GM18870 (cell line): Measurements from ENCODE around the gene PRKCG.
"Not testable (repeated sequence)": the region's sequence is repeated elsewhere in the genome, so short reads cannot be mapped to it uniquely, and the experiment has no call there.

Experiments
- ATAC-seq: cut with Tn5 transposase; IDR thresholded peaks from one replicate; pipeline ENCODE4 v1.9.1; 2021; ENCODE audit warnings: moderate library complexity; ENCODE audit not compliant: unreplicated experiment

The PRKCG gene

DNA sequence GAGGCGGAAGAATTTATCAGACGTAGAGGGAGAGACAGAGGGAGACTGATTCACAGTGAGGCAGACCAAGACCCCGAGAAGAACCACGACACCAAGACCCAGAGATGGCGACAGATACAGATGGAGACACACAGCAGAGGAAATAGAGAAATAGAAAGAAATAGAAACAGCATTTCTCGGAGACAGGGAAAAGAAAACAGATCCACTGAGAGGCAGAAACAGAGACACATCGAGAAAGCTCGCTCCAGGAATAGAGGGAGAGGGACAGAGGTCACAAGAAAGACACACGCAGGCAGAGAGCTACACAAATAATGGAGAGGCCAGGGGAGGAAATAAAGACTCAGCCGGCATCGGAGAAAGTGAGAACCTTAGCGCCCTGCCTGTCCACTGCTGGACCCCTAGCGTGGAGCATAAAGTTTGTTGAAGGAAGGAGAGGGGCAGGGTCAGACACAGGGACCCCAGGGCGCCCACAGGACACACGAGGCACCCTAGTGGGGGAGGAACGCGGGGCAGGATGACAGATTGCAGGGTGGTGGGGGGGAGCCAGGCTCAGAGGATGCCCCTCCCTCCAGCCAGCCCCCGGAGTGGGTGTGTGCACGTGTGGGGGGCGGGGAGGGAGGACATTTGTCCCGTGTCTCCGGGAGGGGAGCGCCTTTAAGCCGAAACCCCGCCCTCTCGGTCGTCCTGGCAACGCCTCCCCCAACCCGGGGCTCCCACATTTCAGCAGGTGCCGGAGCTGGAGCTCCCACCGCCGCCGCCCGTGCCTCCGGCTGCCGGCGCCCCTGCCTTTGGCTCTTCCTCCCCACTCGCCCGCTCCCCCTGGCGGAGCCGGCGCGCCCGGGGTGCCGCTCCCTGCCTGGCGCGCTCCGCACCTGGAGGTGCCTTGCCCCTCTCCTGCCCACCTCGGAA is at the start of gene PRKCG:
PRKCG (plus strand) TSS at position 716 of the 909 bp plus-strand sequence. CDS start 298 bp downstream, outside the sequence.
- no peak for ATAC-seq

GRCh38 chr19:53832861-53833260 is 49.1 kb upstream of the PRKCG start:
- ATAC-seq, result not testable (repeated sequence)

DNA sequence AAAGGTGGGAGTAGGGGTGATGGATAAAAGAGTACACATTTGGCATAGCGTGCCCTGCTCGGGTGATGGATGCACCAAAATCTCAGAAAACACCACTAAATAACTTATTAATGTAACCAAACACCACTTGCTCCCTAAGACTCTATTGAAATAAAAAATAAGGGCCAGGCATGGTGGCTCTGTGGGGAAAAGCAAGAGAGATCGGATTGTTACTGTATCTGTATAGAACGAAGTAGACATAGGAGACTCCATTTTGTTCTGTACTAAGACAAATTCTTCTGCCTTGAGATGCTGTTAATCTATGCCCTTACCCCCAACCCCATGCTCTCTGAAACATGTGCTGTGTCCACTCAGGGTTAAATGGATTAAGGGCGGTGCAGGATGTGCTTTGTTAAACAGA is 43.6 kb upstream of the PRKCG start:
- ATAC-seq, result not testable (repeated sequence)

DNA sequence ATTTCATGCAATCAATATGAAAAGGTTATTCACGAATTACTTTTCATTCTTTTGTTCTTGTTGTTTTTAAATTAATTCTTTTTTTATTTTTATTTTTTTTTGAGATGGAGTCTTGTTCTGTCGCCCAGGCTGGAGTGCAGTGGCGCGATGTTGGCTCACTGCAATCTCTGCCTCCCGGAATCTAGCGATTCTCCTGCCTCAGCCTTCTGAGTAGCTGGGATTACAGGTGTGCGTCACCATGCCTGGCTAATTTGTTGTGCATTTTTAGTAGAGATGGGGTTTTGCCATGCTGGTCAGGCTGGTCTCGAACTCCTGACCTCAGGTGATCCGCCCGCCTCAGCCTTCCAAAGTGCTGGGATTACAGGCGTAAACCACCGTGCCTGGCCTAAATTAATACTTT is 41.8 kb upstream of the PRKCG start:
- not testable (repeated sequence) for ATAC-seq

DNA sequence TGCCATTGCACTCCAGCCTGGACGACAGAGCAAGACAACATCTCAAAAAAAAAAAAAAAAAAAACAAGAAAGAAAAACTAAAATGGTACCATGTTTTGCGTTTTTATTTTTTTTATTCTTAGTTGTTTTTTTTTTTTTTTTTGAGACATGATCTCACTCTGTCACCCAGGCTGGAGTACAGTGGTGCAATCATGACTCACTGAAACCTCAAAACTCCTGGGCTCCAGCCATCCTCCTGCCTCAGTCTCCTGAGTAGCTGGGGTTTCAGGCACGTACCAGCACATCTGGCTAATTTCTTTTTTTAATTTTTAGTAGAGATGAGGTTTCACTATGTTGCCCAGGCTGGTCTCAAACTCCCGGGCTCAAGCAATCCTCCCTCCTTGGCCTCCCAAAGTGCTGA is 41.1 kb upstream of the PRKCG start:
- not testable (repeated sequence) for ATAC-seq

- no peak for ATAC-seq
Measured at GRCh38 chr19:53844849-53845246, 37.1 kb upstream of the PRKCG start.

DNA sequence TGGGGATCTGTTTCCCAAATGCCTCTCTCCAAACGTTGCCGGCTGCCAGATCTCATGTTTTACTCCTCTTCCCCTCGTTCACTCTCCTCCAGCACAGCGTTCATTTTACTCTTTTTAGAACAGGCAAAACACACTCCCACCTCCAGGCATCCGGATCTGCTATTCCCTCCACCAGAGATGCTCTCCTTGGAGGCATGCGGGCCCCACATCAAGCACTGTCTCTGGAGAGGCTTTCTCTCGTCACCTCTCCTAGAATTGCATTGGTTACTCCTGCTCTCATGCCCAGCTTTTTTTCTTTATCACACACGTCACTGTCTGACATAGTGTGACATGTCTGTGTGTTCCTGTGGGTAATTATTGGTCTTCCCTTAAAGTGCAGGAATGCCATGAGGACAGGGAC is 34.4 kb upstream of the PRKCG start:
- ATAC-seq, result no peak

DNA sequence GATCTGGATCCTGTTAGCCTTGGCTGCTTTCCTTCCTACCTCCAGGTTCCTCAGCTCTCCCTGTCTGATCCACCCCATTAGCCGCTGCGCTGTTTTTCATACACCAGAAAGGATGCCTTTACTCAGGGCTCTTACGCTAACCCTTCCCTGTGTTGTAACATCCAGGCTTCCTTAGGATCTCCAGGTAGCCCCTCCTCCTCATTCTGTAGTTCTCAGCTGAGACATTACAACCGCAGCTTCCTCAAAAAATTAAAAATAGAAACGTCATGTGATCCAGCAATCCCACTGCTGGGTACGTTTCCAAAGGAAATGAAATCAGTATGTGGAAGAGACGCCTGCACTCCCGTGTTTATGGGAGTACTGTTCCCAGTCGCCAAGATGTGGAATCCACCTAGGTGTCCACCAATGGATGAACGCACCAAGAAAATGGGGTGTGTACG is 32.7 kb upstream of the PRKCG start:
- no peak for ATAC-seq

DNA sequence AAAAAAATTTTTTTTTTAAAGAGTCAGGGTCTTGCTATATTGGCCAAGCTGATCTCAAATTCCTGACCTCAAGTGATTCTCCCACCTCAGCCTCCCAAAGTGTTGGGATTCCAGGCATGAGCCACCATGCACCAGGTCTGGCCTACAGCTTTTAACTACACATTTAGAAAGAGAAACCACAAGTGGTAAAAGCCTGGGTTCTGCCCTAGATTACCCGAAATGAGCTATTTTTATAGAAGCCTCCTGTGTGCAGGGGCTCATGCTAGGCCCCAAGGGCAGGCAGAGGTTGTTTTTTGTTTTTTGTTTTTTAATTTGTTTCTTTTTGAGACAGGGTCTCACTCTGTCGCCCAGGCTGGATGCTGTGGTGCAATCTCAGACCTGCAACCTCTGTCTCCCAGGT is 28.3 kb upstream of the PRKCG start:
- no peak for ATAC-seq

DNA sequence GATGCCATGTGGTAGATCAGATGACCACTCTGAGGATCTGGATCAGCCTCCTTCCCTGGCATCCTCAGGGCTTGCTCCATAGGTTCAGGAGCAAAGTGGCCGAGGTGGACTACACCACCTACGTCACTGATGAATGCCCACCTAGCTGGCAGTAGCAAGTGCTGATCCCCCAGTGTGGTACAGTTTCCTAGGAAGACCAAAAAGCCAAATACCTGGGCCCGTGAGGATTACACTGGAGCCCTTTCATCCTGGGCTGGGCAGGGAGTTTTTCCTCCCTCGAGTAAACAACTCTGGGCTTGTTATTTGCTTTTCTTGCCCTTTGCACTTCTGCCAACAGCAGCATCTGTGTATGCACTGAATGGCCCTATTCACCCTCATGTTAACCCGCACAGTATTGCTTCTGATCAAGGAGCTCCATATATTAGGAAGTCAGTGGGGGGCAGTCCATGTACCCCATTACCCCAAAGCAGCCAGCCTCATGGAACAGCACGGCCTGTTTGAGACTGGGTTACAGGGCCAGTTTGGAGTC is 17.6 kb upstream of the PRKCG start:
- ATAC-seq, result no peak

DNA sequence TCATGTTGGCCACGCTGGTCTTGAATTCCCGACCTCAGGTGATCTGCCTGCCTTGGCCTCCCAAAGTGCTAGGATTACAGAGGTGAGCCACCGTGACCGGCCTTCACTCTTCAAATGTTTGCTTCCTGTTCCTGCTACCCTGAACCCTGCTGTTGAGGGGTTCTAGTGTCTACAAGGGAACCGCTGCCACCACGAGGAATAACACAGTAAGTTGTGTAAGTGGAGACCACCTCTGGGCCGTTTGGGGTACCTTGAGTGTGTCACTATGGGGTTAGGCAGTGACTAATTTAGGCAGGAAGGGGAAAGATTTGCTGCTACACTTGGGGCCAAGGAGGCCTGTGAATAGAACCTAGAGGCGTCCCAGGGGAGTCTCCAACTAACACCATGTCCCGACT is 16.5 kb upstream of the PRKCG start:
- ATAC-seq, result no peak

- ATAC-seq, result no peak
Measured at GRCh38 chr19:53865918-53866864, 15.8 kb upstream of the PRKCG start.

- no peak for ATAC-seq
Measured at GRCh38 chr19:53866865-53867224, 15.2 kb upstream of the PRKCG start.

DNA sequence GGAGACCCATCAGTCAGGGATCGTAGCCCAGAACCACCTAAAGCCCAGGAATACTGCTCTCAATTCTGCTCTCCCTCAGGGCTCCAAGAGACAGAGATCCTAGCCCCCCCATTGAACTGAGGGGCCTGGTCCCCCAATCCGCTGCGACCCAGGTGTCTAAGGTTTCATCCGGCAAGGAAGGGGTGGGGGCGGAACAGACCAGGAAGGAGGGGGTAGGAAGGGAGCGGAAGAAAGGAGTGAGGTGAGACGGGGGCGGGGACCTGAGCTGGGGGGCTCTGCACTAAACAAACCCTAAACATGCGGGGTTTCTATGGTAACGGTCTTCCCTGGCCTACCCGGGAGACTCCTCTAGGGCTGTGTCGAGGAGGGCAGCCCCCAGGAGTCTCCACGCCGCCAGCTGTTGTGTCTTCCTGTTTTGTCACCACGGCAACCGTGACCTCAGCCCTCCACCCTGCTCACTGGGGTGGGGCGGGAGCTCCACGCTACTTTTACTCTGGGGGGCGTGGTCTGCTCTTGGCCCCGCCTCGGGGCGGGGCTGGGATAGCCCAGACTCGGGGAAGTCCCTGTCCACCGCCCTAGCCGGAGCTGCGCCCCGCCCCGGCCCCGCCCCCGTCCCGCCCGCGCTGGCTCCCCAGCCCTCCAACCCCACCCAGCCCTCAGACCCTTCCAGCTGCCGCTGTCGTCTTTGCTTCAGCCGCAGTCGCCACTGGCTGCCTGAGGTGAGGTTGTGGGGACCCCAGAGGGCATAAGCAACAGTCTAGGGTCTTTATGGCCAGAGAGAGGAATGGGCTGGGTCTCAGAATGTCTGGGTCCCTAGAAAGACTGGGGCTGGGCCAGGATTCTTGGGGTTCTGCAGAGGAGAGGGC is 14.5 kb upstream of the PRKCG start, which contains the start of gene MYADM:
MYADM (plus strand) TSS at position 659 of the 866 bp plus-strand sequence. CDS start 5,647 bp downstream, outside the sequence.
- peak; percentile 73 for ATAC-seq

- no peak for ATAC-seq
Measured at GRCh38 chr19:53868091-53868891, 13.7 kb upstream of the PRKCG start.

- no peak for ATAC-seq
Measured at GRCh38 chr19:53868892-53869804, 12.8 kb upstream of the PRKCG start.

- ATAC-seq, result not testable (repeated sequence)
Measured at GRCh38 chr19:53869805-53870484, 12.1 kb upstream of the PRKCG start.

- no peak for ATAC-seq
Measured at GRCh38 chr19:53870485-53870844, 11.5 kb upstream of the PRKCG start.
